Stimulated activated CD8-positive, alpha-beta memory T cell treated with anti-CD3 and anti-CD28 coated beads, Interleukin-15, amount 100 ng/mL, for 48 hours (primary cell): ENCODE measurements around the gene SMARCE1.

ENCODE experiments used
- DNase-seq, 2 donors: peaks; one replicate each; pipeline ENCODE4 v3.0.0-alpha.2; 2020; ENCODE audit warnings: low read depth in 2 of 2

SMARCE1 gene

GRCh38 chr17:40645943-40646342 lies 1.7 kb downstream of the SMARCE1 start:
- no peak for DNase-seq

- no peak for DNase-seq
Observed at GRCh38 chr17:40645291-40645690, 2.3 kb downstream of the SMARCE1 start.

- DNase-seq, result no peak
Observed at GRCh38 chr17:40637931-40638330, 9.7 kb downstream of the SMARCE1 start.

- no peak for DNase-seq
Observed at GRCh38 chr17:40633871-40634270, 13.7 kb downstream of the SMARCE1 start.

DNA sequence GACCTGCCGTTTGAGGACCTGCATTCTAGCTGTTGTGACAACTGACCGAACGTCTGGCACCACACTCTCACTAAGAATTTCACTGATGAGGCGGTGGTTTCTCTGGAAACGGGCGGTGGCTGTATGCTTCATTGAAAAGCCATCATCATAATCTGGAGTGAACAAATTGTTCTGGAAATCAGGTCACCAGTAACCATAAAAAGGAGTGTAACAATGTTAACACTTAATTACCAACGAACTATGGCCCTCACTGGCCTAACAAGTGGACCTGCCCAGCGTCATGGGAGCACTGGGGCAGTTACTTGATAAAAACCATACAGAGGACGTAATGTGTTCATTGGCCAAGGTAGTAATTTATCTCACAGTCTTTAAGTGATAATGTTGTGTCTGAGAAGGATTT lies 15.4 kb downstream of the SMARCE1 start:
- no peak for DNase-seq

DNA sequence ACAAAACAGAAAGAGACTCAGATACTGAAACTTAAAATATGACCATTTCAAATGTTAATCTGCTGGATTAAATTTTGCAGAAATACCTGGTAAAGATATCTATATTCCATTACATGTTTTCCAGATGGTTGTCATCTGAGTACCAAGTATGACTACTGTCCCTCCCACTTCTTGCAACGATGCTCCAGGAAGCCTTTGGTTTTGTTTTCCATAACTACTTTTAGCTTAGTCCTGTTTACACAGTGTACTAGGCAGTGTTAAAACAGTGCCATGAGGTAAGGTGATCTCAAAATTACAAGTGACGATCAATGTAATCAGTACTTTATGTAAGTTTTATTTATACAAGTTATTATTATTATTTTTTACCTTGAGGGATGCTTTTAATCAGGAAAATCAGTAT lies 17.8 kb downstream of the SMARCE1 start:
- DNase-seq, result no peak

DNA sequence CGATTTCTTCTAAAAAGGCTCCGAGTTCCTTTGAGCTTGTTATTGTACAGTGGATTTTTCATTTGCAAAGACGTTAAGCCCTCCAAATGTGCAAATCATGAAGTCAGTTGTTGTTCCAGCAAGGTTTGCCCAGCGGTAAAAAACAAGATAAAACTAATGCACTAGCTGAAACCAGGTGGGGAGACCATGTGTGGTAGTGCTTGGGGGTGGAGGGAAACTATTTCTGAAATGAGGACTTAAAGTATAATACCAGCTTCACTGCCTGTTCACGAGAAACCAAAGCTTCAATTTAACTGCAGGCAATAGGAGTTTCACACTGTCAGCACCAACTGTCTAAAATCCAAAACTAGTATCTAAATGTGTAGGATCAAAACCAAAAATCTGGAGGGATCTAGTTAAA lies 22.3 kb downstream of the SMARCE1 start:
- no peak for DNase-seq

DNA sequence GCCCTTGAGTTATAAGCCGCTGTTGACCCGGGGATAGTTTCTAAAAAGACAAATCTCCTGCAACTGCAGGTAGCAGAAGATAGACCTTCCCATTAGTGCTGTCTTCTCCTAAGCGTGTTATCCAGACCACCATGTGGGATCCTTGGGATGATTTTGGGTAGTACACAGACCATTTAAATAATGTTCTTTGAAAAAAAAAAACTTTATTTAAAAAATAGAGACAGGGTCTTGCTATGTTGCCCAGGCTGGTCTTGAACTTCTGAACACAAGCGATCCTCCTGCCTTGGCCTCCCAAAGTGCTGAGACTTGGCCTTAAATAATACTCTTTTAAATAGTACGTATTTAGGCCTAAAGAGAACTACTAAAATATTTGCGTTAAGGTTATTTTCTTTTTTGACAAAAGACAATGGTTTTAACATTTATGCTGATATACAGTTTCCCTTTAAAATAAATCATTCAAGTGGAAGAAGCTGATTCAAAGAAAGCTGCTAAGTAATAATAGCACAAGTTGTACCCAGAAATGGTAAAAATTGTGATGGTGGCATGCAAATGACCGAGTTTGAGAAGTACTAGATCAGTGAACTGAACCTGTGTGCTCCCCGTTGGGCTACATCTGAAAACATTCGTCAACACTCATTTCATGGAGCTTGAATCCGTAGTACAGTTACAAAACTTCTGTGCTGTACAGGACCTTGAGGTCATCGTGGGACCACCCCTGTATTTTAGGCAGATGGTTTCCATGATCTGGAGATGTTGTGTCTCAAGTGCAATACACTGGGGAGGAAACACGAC lies 24.0 kb downstream of the SMARCE1 start:
- no peak for DNase-seq

GRCh38 chr17:40622509-40622928 lies 25.1 kb downstream of the SMARCE1 start:
- DNase-seq, result no peak

DNA sequence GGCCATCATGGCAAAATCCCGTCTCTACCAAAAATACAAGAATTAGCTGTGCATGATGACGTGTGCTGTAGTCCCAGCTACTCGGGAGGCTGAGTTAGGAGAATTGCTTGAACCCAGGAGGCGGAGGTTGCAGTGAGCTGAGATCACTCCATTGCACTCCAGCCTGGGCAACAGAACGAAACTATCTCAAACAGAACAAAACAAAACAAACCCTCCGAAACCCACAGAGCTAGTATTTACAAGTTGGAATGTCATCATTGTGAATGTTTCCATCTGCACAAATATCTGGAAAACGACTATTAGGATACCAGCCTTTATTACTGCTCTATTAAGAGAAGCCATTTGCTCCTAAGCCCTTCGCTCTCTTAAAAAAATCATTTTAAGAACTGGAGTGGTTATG lies 26.0 kb downstream of the SMARCE1 start:
- no peak for DNase-seq

DNA sequence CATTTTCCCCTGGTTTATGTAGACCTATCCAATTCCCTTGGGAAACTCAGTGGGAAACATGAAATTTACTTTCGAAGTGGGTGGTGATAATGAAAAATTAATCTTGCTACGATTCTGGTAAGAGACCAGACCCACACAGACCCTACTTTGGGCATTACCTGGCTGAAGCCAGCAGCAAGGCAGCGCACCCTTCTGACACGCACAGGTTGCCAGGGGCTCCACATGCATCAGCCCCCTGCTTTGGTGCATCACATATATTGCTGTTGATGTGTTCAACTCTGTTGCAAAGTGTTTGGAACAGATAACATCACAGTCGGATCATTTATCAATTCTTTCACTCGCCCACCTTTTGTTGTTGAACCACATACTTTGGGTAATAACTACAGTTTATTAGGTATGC lies 26.6 kb downstream of the SMARCE1 start:
- no peak for DNase-seq

DNA sequence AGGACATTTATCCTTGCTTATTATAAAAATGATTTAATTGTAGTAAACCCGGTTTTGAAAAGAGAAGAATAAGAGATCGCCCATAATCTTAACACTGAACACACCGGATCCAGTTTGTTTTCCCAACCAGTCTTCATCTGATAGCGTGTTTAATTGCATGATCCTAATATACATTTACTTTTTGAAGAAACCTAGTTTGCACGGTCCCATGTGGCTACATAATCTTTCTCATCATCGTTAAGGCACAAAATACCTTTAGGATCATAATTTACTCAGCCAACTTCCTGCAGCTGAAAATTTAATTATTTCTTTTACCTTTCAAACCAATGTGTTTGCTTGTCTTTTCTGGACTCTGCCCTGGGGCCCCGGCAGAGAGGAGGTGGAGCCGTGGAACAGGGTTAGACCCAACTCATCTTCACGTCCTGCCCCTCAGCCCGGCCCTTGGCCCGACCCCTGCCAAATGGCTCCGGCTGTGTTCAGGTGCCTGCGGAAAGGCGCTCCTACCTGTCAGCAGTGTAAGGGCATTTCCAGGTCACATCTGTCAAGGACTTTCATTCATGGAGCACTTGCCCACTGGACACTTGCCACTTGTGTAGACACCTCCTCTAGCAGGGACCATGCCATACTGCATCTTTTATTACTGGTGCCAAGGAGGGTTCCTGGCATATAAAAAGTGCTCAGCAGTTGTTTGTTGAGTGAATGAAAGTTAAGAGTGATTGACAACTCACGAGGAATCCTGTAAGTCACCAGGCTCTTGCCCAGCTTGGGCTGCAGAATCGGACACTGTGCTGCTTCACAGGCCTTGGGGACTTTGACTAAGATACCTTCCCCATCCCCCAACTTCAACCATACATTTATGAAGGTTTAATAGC lies 28.6 kb downstream of the SMARCE1 start:
- DNase-seq, result no peak

DNA sequence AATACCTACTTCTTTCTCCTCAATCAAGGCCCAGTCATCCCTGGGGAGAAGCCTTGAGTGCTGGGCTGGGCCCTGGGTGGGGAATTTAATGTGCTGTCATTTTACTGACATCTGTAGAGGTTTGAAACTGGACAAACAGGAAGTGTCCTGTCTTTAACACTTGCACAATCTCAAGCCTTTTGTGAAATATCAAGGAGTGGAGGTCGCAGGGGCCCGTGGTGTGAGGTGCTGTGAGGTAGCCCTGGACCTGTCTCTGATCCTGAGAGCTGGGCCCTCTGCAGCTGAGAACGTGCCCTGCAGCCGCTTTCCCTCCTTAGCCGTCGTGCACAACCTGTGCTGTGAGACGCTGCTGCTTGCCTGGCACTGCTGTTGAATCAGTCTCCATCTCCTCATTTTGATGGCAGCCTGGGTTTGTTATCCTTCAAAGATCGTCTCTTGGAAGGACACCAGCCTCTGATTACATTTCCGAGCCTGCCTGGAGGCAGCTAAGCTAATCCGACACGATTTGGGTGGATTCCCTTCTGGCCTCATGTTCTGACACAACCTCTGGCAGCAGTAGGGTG lies 29.9 kb downstream of the SMARCE1 start:
- DNase-seq, result no peak

GRCh38 chr17:40616592-40616991 lies 31.0 kb downstream of the SMARCE1 start:
- no peak for DNase-seq

DNA sequence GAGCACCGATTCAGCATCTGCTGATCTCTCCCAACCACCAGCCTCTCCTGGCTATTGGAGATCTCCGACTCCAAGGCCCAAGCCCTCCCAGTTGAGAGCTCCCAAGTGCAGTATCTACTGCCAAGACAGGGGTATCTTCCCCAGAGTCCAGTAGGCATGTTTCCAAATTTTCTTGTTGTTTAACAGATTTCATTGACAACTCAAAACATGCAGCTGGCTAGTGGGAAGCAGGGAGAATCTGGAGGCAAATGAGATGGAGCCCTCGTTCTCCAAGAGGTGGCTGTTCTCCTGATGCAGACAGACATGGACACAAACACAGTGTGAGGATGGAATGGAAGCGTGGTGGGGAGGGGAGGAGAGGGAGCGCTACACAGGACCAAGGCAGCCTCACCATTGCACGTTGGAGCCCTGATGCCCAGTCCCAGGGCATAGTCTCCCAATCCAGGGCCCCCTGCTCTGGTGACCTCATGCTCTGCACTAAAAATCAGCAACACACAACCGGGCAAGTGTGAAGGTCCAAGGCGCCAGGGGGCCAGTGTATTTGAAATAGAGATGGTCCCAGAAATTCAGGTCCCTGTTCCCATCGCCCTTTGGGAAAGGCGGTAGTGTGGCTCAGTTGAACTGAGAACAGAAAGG lies 31.7 kb downstream of the SMARCE1 start:
- no peak for DNase-seq

DNA sequence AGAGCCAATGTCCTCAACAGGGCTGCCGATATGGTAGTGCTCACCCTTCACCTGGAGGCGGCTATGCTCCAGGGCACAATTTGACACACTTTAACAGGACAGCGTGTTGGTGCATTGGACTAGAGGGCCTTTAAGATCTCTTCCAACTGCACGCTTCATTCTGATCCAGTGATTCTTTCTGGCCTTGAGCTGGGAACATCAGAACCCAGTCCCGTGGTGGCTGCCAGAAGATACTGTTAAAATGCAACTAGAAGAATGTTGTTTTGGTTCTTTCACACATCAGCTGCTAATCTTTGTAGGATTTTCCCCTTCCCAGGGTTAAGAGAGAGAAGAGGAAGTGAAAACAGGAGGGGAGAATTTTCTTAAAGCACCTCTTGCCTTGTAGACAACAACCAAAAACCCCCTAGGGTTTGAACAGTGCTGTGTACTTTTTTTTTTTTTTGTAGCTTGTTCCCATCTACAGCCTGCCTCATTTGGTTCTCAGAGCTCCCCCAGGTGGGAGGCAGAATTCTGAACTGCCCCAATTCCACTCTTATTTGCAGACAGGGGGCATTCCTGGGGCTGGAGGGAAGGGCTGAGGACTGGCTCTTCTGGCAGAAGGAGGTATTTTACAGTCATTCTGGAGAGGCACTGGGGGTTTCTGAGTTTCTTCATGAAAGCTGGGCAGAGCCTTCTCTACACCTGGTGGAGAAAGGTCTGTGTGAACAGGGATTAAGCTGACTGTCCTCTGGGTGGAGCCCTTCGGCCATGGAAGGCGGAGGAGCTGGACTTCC lies 32.4 kb downstream of the SMARCE1 start:
- no peak for DNase-seq

GRCh38 chr17:40614431-40615067 lies 33.1 kb downstream of the SMARCE1 start:
- no peak for DNase-seq

- DNase-seq, result no peak
Observed at GRCh38 chr17:40613467-40614154, 34.0 kb downstream of the SMARCE1 start.

- no peak for DNase-seq
Observed at GRCh38 chr17:40612599-40613244, 34.9 kb downstream of the SMARCE1 start.
